Spinal cord (tissue), 10 donors: ENCODE measurements around the gene PAXX. TPM values are rescaled to one million over a fixed set of nuclear protein-coding genes. Genes with fewer than 3 reads are reported as not detected.

ENCODE experiments used
- DNase-seq, 6 donors: peaks; one replicate each; pipeline versions ENCODE4 v3.0.0 to v3.0.0-alpha.2; 2013 to 2015; ENCODE audit warnings: low spot score in 6 of 6, low read depth in 4 of 6
- H3K27ac ChIP-seq: one replicate; pipeline ENCODE4 v1.5.1; 2013; ENCODE audit warnings: low read depth, low read length, control low read depth
- H3K27me3 ChIP-seq: one replicate; pipeline ENCODE4 v1.6.1; 2013; ENCODE audit warnings: low read length; ENCODE audit not compliant: control insufficient read depth, insufficient read depth
- H3K36me3 ChIP-seq: one replicate; pipeline ENCODE4 v1.6.1; 2013; ENCODE audit warnings: low read length; ENCODE audit not compliant: control insufficient read depth, insufficient read depth
- H3K4me1 ChIP-seq: one replicate; pipeline ENCODE4 v1.6.1; 2013; ENCODE audit warnings: low read length; ENCODE audit not compliant: control insufficient read depth, insufficient read depth
- H3K4me3 ChIP-seq: one replicate; pipeline ENCODE4 v1.5.1; 2013; ENCODE audit warnings: low read depth, low read length, control low read depth
- H3K9me3 ChIP-seq: one replicate; pipeline ENCODE4 v1.6.1; 2013; ENCODE audit warnings: low read length; ENCODE audit not compliant: control insufficient read depth, insufficient read depth
- WGBS: methylation state at CpG from one replicate; pipeline ENCODE4 v1.1.5; 2013; ENCODE audit warnings: missing lambda C conversion rate; ENCODE audit not compliant: insufficient coverage; 5-methylcytosine and 5-hydroxymethylcytosine counted together
- long read RNA-seq, 4 donors: transcript quantifications; one replicate each; lab custom pipeline, GENCODE V29; 2026
- polyA plus RNA-seq, 2 donors: library from polyadenylated mRNA; unstranded; fragments of 120-200 nt; gene quantifications; one replicate each; pipeline ENCODE4 v1.2.1, GENCODE V29; 2013; ENCODE audit not compliant: insufficient read length in 2 of 2
- total RNA-seq, 2 donors: library from RNA; depleted of rRNA in 1 of 2; stranded (reverse); fragments of 120-200 nt in 1 of 2; fragments of >200 nt in 1 of 2; gene quantifications; one replicate each; pipeline versions ENCODE4 v1.2.3 to v1.2.4, GENCODE V29; 2013 to 2014
- donor health status: healthy.

PAXX gene
- 10 to 100 TPM; 15.7 to 57.5 TPM for total RNA-seq
- 100 to 1,000 TPM in 1 of 2 donors, 10 to 100 TPM in 1; 87.9 to 108 TPM for polyA plus RNA-seq
- long read RNA-seq, donor 1, transcript PAXX-208 (5 exons, 1,077 nt): major isoform, 13 of 83 reads
- long read RNA-seq, donor 1, transcript PAXX-201 (7 exons, 812 nt): minor isoform, 12 of 83 reads
- long read RNA-seq, donor 1, partial matches to known transcripts: 18 of 83 reads
- long read RNA-seq, donor 1, other reads (novel, unspliced or antisense): 34 of 83 reads
- long read RNA-seq, donor 2, partial matches to known transcripts: 7 of 20 reads
- long read RNA-seq, donor 2, other reads (novel, unspliced or antisense): 5 of 20 reads
- long read RNA-seq, donor 3, transcript PAXX-201 (7 exons, 812 nt): minor isoform, 6 of 26 reads
- long read RNA-seq, donor 3, transcript PAXX-208 (5 exons, 1,077 nt): major isoform, 7 of 26 reads
- long read RNA-seq, donor 3, partial matches to known transcripts: 0 of 26 reads
- long read RNA-seq, donor 3, other reads (novel, unspliced or antisense): 11 of 26 reads
- long read RNA-seq, donor 4, transcript PAXX-208 (5 exons, 1,077 nt): minor isoform, 18 of 80 reads
- long read RNA-seq, donor 4, transcript PAXX-201 (7 exons, 812 nt): major isoform, 21 of 80 reads
- long read RNA-seq, donor 4, partial matches to known transcripts: 15 of 80 reads
- long read RNA-seq, donor 4, other reads (novel, unspliced or antisense): 18 of 80 reads

- Histone ChIP-seq H3K4me1 (peaks cover 45% of the 10 kb centered on the region), H3K4me3 (peak within 1 kb of the TSS; percentile 65), H3K27ac (no peak within 1 kb of the TSS), H3K36me3 (peaks cover 36% of the 10 kb centered on the region), H3K27me3 (peaks cover 14% of the 10 kb centered on the region), H3K9me3 (no peaks in the 10 kb centered on the region)
- DNase-seq: peak in 5 of 6 donors; percentile 73 to 97 (median 79)
- WGBS: under 1% methylated on average over 75 of the region's 92 CpGs
These were observed at the start of gene PAXX for GRCh38 chr9:136991993-136992818. PAXX (plus strand) TSS chr9:136992422; CDS start chr9:136992444, 22 bp downstream.

- Histone ChIP-seq H3K27ac (no peak overlapping the region), H3K4me1 (peaks cover 39% of the 10 kb centered on the region), H3K27me3 (no peaks in the 10 kb centered on the region), H3K36me3 (peaks cover 54% of the 10 kb centered on the region), H3K4me3 (no peak overlapping the region), H3K9me3 (no peaks in the 10 kb centered on the region)
- DNase-seq: no peak
- 87% methylated on average over 14 of the region's 16 CpGs for WGBS
These were observed 49.4 kb upstream of the PAXX start for GRCh38 chr9:136942881-136943230.

GRCh38 chr9:136943291-136944211 is 48.7 kb upstream of the PAXX start:
- Histone ChIP-seq H3K4me1 (peaks cover 43% of the 10 kb centered on the region), H3K4me3 (peak overlapping the region; percentile 78), H3K9me3 (no peaks in the 10 kb centered on the region), H3K27ac (no peak overlapping the region), H3K36me3 (peaks cover 51% of the 10 kb centered on the region), H3K27me3 (no peaks in the 10 kb centered on the region)
- DNase-seq: peak in 1 of 6 donors; percentile 6
- 23% methylated on average over 61 of the region's 61 CpGs for WGBS

- peak overlapping the region; percentile 78 for H3K4me3 ChIP-seq
- under 1% methylated on average over 45 of the region's 45 CpGs for WGBS
- H3K27ac ChIP-seq: no peak overlapping the region
- no peak for DNase-seq
- H3K9me3 ChIP-seq: no peaks in the 10 kb centered on the region
- H3K4me1 ChIP-seq: peaks cover 47% of the 10 kb centered on the region
- no peaks in the 10 kb centered on the region for H3K27me3 ChIP-seq
- H3K36me3 ChIP-seq: peaks cover 47% of the 10 kb centered on the region
These were observed 48.1 kb upstream of the PAXX start for GRCh38 chr9:136944212-136944518.

GRCh38 chr9:136944519-136945332 is 47.5 kb upstream of the PAXX start, which contains the start of the genes C8G and FBXW5:
C8G (plus strand) TSS chr9:136945243; CDS start chr9:136945321, 78 bp downstream.
FBXW5 (minus strand) TSS chr9:136944738; CDS start chr9:136944083, 655 bp downstream.
- H3K27ac ChIP-seq: no peak within 1 kb of the TSS
- no peaks in the 10 kb centered on the region for H3K9me3 ChIP-seq
- DNase-seq: peak; percentile 83 to 98 (median 94)
- 5% methylated on average over 74 of the region's 74 CpGs for WGBS
- no peaks in the 10 kb centered on the region for H3K27me3 ChIP-seq
- H3K36me3 ChIP-seq: peaks cover 42% of the 10 kb centered on the region
- peak within 1 kb of the TSS; percentile 78 for H3K4me3 ChIP-seq
- peaks cover 52% of the 10 kb centered on the region for H3K4me1 ChIP-seq

GRCh38 chr9:136945333-136946227 is 46.6 kb upstream of the PAXX start:
- Histone ChIP-seq H3K9me3 (no peaks in the 10 kb centered on the region), H3K4me1 (peaks cover 58% of the 10 kb centered on the region), H3K27ac (no peak overlapping the region), H3K36me3 (peaks cover 33% of the 10 kb centered on the region), H3K27me3 (no peaks in the 10 kb centered on the region), H3K4me3 (no peak overlapping the region)
- WGBS: 87% methylated on average over 28 of the region's 30 CpGs
- DNase-seq: no peak

GRCh38 chr9:136946228-136947027 is 45.8 kb upstream of the PAXX start:
- H3K4me3 ChIP-seq: no peak overlapping the region
- WGBS: 68% methylated on average over 24 of the region's 27 CpGs
- no peaks in the 10 kb centered on the region for H3K9me3 ChIP-seq
- H3K27ac ChIP-seq: no peak overlapping the region
- no peaks in the 10 kb centered on the region for H3K27me3 ChIP-seq
- peaks cover 25% of the 10 kb centered on the region for H3K36me3 ChIP-seq
- DNase-seq: no peak
- H3K4me1 ChIP-seq: peaks cover 66% of the 10 kb centered on the region
